Measurements from ENCODE around the gene TLE4. TPM values are rescaled to one million over a fixed set of nuclear protein-coding genes. Genes with fewer than 3 reads are reported as not detected.

The TLE4 gene
- total and polyA plus RNA-seq, 10 of the 15 experiments (the other 5 are each of a cell fraction or from before 2014, with no cell fraction given): 5.3 to 53.3 (median 23.3) TPM

DNA sequence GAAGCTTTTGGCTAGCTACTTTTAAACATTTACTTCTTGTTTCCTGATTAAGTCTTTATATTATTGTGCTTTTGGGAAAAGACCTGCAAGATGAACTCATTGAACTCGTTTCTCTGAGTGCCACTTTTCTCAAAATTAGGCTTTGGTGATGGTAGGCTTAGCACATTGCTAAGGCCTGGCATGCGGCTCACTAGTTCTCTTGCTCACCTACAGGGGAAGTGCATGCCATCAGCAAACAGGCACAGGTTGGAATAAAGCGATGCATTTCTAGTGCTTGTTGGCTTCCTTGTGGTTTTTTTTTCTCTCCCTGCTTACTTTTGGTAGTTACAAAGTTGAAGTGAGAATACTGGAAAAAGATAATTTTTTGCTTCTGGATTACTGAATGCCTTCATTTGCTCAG is 41.4 kb downstream of the TLE4 start:
- H3K27me3 ChIP-seq (replicated peaks in 1 of 2; ENCODE audit: control insufficient read depth in 2 of 2, insufficient read depth in 2 of 2, low read length in 1 of 2): no peaks in the 10 kb centered on the region
- DNase-seq (ENCODE audit: low read depth, low spot score) (no peak), FAIRE-seq (no peak), ATAC-seq (no peak)
- 77% methylated on average over 3 of the region's 3 CpGs for WGBS (ENCODE audit: insufficient coverage, insufficient replicate concordance, low lambda C conversion rate, missing lambda C conversion rate)
- no peak overlapping the region for H3K27ac ChIP-seq (ENCODE audit: control insufficient read depth, insufficient read depth)
- no peak for TF ChIP-seq SMARCA5 (IDR thresholded peaks at IDR 0.05)
- TF ChIP-seq, protein P1, sequence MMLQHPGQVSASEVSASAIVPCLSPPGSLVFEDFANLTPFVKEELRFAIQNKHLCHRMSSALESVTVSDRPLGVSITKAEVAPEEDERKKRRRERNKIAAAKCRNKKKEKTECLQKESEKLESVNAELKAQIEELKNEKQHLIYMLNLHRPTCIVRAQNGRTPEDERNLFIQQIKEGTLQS (IDR thresholded peaks at IDR 0.05; ENCODE audit: borderline replicate concordance, extremely low read depth, low read depth, low read length): no peak
- TF ChIP-seq CBX3 (IDR thresholded peaks at IDR 0.05; ENCODE audit: borderline replicate concordance, low read depth): no peak
- TF ChIP-seq, protein P2, sequence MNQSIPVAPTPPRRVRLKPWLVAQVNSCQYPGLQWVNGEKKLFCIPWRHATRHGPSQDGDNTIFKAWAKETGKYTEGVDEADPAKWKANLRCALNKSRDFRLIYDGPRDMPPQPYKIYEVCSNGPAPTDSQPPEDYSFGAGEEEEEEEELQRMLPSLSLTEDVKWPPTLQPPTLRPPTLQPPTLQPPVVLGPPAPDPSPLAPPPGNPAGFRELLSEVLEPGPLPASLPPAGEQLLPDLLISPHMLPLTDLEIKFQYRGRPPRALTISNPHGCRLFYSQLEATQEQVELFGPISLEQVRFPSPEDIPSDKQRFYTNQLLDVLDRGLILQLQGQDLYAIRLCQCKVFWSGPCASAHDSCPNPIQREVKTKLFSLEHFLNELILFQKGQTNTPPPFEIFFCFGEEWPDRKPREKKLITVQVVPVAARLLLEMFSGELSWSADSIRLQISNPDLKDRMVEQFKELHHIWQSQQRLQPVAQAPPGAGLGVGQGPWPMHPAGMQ (IDR thresholded peaks at IDR 0.05; ENCODE audit: borderline replicate concordance): no peak
- no peak for TF ChIP-seq DPF2 (IDR thresholded peaks at IDR 0.05)
- TF ChIP-seq, protein P3, sequence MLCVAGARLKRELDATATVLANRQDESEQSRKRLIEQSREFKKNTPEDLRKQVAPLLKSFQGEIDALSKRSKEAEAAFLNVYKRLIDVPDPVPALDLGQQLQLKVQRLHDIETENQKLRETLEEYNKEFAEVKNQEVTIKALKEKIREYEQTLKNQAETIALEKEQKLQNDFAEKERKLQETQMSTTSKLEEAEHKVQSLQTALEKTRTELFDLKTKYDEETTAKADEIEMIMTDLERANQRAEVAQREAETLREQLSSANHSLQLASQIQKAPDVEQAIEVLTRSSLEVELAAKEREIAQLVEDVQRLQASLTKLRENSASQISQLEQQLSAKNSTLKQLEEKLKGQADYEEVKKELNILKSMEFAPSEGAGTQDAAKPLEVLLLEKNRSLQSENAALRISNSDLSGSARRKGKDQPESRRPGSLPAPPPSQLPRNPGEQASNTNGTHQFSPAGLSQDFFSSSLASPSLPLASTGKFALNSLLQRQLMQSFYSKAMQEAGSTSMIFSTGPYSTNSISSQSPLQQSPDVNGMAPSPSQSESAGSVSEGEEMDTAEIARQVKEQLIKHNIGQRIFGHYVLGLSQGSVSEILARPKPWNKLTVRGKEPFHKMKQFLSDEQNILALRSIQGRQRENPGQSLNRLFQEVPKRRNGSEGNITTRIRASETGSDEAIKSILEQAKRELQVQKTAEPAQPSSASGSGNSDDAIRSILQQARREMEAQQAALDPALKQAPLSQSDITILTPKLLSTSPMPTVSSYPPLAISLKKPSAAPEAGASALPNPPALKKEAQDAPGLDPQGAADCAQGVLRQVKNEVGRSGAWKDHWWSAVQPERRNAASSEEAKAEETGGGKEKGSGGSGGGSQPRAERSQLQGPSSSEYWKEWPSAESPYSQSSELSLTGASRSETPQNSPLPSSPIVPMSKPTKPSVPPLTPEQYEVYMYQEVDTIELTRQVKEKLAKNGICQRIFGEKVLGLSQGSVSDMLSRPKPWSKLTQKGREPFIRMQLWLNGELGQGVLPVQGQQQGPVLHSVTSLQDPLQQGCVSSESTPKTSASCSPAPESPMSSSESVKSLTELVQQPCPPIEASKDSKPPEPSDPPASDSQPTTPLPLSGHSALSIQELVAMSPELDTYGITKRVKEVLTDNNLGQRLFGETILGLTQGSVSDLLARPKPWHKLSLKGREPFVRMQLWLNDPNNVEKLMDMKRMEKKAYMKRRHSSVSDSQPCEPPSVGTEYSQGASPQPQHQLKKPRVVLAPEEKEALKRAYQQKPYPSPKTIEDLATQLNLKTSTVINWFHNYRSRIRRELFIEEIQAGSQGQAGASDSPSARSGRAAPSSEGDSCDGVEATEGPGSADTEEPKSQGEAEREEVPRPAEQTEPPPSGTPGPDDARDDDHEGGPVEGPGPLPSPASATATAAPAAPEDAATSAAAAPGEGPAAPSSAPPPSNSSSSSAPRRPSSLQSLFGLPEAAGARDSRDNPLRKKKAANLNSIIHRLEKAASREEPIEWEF (IDR thresholded peaks at IDR 0.05; ENCODE audit: insufficient replicate concordance, low read depth, low read length): no peak
- no peak for TF ChIP-seq NFYB (IDR thresholded peaks at IDR 0.05; ENCODE audit: insufficient read depth, low read depth, low read length)
- TF ChIP-seq, protein P4, sequence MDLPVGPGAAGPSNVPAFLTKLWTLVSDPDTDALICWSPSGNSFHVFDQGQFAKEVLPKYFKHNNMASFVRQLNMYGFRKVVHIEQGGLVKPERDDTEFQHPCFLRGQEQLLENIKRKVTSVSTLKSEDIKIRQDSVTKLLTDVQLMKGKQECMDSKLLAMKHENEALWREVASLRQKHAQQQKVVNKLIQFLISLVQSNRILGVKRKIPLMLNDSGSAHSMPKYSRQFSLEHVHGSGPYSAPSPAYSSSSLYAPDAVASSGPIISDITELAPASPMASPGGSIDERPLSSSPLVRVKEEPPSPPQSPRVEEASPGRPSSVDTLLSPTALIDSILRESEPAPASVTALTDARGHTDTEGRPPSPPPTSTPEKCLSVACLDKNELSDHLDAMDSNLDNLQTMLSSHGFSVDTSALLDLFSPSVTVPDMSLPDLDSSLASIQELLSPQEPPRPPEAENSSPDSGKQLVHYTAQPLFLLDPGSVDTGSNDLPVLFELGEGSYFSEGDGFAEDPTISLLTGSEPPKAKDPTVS (IDR thresholded peaks at IDR 0.05; ENCODE audit: low read depth, low read length): no peak
- no peak for TF ChIP-seq MXI1 (IDR thresholded peaks at IDR 0.05; ENCODE audit: low read depth, low read length)
- TF ChIP-seq SREBF2 (IDR thresholded peaks at IDR 0.05; ENCODE audit: low read length): no peak
- TF ChIP-seq SREBF1 (IDR thresholded peaks at IDR 0.05; ENCODE audit: low read length): no peak
- SMC1A ChIA-PET (ENCODE audit: uncharacterized antibody, unreplicated experiment): interaction anchor here (0.9 to 1.1 kb wide), 2 partner anchors 8 to 91 kb away, joined by 3 read pairs; no protein-coding TSS in a partner anchor
- H3K4me2 ChIP-seq (ENCODE audit: control insufficient read depth, insufficient read depth): no peak overlapping the region
- H4K20me1 ChIP-seq (ENCODE audit: control insufficient read depth, insufficient read depth): no peaks in the 10 kb centered on the region
- RAD21 ChIA-PET (ENCODE audit: unreplicated experiment): no interaction called here
- H3K9ac ChIP-seq (ENCODE audit: control insufficient read depth, insufficient read depth, low read length): no peak overlapping the region
- peaks cover 4% of the 10 kb centered on the region for H3K79me2 ChIP-seq (ENCODE audit: control insufficient read depth, insufficient read depth, low read length)
- no peaks in the 10 kb centered on the region; a peak in 2 of 4 replicates for H3K36me3 ChIP-seq (ENCODE audit: control insufficient read depth in 2 of 2, insufficient read depth in 2 of 2, low read length in 1 of 2)
- no TSS peak for BruUV-seq (replicated peaks)
- intact Hi-C loops (cut with micrococcal nuclease; ENCODE audit: unreplicated experiment): no loop called here
- H3K9me3 ChIP-seq (replicated peaks; ENCODE audit: control insufficient read depth, insufficient read depth, low read length): no peaks in the 10 kb centered on the region
- no peak overlapping the region for H3K4me3 ChIP-seq
- POLR2A ChIA-PET: interaction anchor here (0.7 kb wide), 1 partner anchor 43 kb away, joined by 3 read pairs; no protein-coding TSS in a partner anchor
- in situ Hi-C loops (cut with MboI): no loop called here
- peaks cover 7% of the 10 kb centered on the region; the same call in 1 of the 2 replicates for H3K4me1 ChIP-seq (ENCODE audit: control insufficient read depth, insufficient read depth, low read length)
- CTCF ChIA-PET: interaction anchor here (0.7 to 1.4 kb wide), 3 partner anchors 11 to 39 kb away, joined by 3 read pairs; no protein-coding TSS in a partner anchor
- H2AFZ ChIP-seq (ENCODE audit: control insufficient read depth, low read depth, low read length): no peak overlapping the region
